PC-9 (cell line): ENCODE measurements around the gene UNC13D. TPM values are rescaled to one million over a fixed set of nuclear protein-coding genes. Genes with fewer than 3 reads are reported as not detected.

Experiments
- BruUV-seq: library from RNA; stranded (reverse); fragments of 400-500 nt; replicated peaks from 2 replicates; lab custom pipeline; 2021; lab: Mats Ljungman, UMichigan
- CTCF ChIA-PET: fragments of 300-600 bp; sonication (Branson Sonifier 250); formaldehyde crosslinking; loops from one replicate; lab custom pipeline; 2022; ENCODE audit warnings: antibody characterized with exemption; lab: Charles Lee
- POLR2A ChIA-PET: fragments of 300-600 bp; sonication (Branson Sonifier 250); formaldehyde crosslinking; loops from one replicate; lab custom pipeline; 2022; ENCODE audit warnings: antibody characterized with exemption; ENCODE audit not compliant: unreplicated experiment; lab: Charles Lee
- DNase-seq, 2 experiments: peaks; one replicate each; pipeline versions ENCODE4 v3.0.0 to v3.0.0-alpha.2; 2015 to 2022; ENCODE audit warnings: mixed read lengths in 1 of 2
- H2AFZ ChIP-seq: fragments of 200-600 bp; sonication (generic); 2 replicates; pipeline ENCODE4 v1.8.1; 2017; ENCODE audit warnings: antibody characterized with exemption
- H3F3A ChIP-seq: fragments of 200-600 bp; sonication (generic); 2 replicates; pipeline ENCODE4 v1.8.1; 2017; ENCODE audit warnings: antibody characterized with exemption, mild to moderate bottlenecking, low read depth; ENCODE audit not compliant: insufficient read depth
- H3K27ac ChIP-seq: fragments of 200-600 bp; sonication (generic); 2 replicates; pipeline ENCODE4 v1.6.1; 2016; ENCODE audit warnings: mixed run types
- H3K27me3 ChIP-seq: fragments of 200-600 bp; sonication (generic); 2 replicates; pipeline ENCODE4 v1.6.1; 2016; ENCODE audit warnings: low read depth, mixed run types; ENCODE audit not compliant: insufficient read depth
- H3K36me3 ChIP-seq: fragments of 200-600 bp; sonication (generic); 2 replicates; pipeline ENCODE4 v1.6.1; 2016; ENCODE audit warnings: low read depth, mixed run types
- H3K4me1 ChIP-seq: fragments of 200-600 bp; sonication (generic); replicated peaks from 2 replicates; pipeline ENCODE4 v1.6.1; 2016; ENCODE audit warnings: mixed run types; ENCODE audit not compliant: insufficient read depth
- H3K4me2 ChIP-seq: fragments of 200-600 bp; sonication (generic); 2 replicates; pipeline ENCODE4 v1.6.1; 2017; ENCODE audit warnings: mixed run types
- H3K4me3 ChIP-seq: fragments of 200-600 bp; sonication (generic); 2 replicates; pipeline ENCODE4 v1.6.1; 2016; ENCODE audit warnings: mixed run types
- H3K79me2 ChIP-seq: fragments of 200-600 bp; sonication (generic); 2 replicates; pipeline ENCODE4 v1.6.1; 2017; ENCODE audit warnings: low read depth, mixed run types
- H3K9me2 ChIP-seq: fragments of 200-600 bp; sonication (generic); 2 replicates; pipeline ENCODE4 v1.8.1; 2017; ENCODE audit warnings: mild to moderate bottlenecking; ENCODE audit not compliant: insufficient read depth
- H3K9me3 ChIP-seq: fragments of 200-600 bp; sonication (generic); 2 replicates; pipeline ENCODE4 v1.8.1; 2016; ENCODE audit warnings: low read depth; ENCODE audit not compliant: insufficient read depth
- H4K20me1 ChIP-seq: fragments of 200-600 bp; sonication (generic); 2 replicates; pipeline ENCODE4 v1.8.1; 2017; ENCODE audit not compliant: insufficient read depth
- EZH2 ChIP-seq: fragments of 200-600 bp; sonication (generic); IDR thresholded peaks from 2 replicates; pipeline ENCODE4 v1.8.0; 2017; ENCODE audit warnings: antibody characterized with exemption, low read depth
- intact Hi-C: fragments of 100-400 bp; cut with micrococcal nuclease; formaldehyde crosslinking; loops from one replicate; pipeline ENCODE4 v1.10.0; 2022; ENCODE audit not compliant: unreplicated experiment
- total RNA-seq: library from RNA; stranded (reverse); gene quantifications from 2 replicates; pipeline ENCODE4 v1.2.3, GENCODE V29; 2021
- TF ChIP-seq, protein P1 (sequence below): fragments of 200-600 bp; sonication (generic); conservative IDR thresholded peaks from 2 replicates; pipeline ENCODE4 v1.6.1; 2017; ENCODE audit warnings: mixed run types, antibody characterized with exemption, mild to moderate bottlenecking, moderate library complexity

The UNC13D gene
- total RNA-seq, 1 experiment from 2014 or later: 94.4 TPM

DNA sequence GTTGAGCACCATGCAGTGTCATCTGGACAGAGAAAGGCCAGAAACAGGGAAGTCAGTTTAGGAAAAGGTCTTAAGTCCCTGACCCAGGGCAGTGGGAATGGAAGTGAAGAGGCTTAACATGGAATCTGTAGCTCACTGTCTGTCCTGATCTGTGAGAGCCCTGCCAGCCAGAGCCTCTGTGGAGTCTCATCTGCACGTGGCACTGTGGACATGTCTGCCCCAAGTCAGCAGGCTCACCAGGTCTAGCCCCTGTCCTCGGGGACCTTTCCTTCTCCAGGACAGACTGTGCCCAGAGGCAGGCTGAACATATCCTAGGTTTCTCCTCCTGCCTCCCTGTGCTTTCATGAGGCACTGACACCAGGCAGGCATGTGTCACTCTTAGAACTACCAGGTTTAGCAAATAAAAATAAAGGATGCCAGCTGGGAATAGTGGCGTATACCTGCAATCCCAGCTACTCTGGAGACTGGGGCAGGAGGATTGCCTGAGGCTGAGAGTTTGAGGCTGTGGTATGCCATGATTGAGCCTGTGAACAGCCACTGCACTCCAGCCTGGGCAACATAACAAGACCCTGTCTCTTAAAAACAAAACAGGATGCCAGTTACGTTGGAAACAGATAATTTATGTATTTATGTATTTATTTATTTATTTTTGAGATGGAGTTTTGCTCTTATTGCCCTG, 37.2 kb downstream of the UNC13D start:
- H3K27ac ChIP-seq: no peak overlapping the region
- H2AFZ ChIP-seq: no peak overlapping the region
- H3K9me3 ChIP-seq: no peaks in the 10 kb centered on the region
- BruUV-seq: no TSS peak
- TF ChIP-seq, protein P1, sequence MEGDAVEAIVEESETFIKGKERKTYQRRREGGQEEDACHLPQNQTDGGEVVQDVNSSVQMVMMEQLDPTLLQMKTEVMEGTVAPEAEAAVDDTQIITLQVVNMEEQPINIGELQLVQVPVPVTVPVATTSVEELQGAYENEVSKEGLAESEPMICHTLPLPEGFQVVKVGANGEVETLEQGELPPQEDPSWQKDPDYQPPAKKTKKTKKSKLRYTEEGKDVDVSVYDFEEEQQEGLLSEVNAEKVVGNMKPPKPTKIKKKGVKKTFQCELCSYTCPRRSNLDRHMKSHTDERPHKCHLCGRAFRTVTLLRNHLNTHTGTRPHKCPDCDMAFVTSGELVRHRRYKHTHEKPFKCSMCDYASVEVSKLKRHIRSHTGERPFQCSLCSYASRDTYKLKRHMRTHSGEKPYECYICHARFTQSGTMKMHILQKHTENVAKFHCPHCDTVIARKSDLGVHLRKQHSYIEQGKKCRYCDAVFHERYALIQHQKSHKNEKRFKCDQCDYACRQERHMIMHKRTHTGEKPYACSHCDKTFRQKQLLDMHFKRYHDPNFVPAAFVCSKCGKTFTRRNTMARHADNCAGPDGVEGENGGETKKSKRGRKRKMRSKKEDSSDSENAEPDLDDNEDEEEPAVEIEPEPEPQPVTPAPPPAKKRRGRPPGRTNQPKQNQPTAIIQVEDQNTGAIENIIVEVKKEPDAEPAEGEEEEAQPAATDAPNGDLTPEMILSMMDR: no peak
- no peak for TF ChIP-seq EZH2
- DNase-seq: no peak
- H4K20me1 ChIP-seq: 0 out of 2 replicates have a peak, but pooled peaks cover 6% of the 10 kb centered on the region
- POLR2A ChIA-PET: no interaction called here
- H3K4me2 ChIP-seq: no peak overlapping the region
- H3K4me3 ChIP-seq: no peak overlapping the region
- H3K79me2 ChIP-seq: no peaks in the 10 kb centered on the region
- H3K4me1 ChIP-seq: no peaks in the 10 kb centered on the region
- H3K9me2 ChIP-seq: no peaks in the 10 kb centered on the region
- intact Hi-C loops: no loop called here
- CTCF ChIA-PET: interaction anchor here (0.5 kb wide), 1 partner anchor 516 kb away, joined by 3 read pairs; no protein-coding TSS in a partner anchor
- peaks cover 4% of the 10 kb centered on the region; the same call in 1 of the 2 replicates for H3F3A ChIP-seq
- no peaks in the 10 kb centered on the region for H3K36me3 ChIP-seq
- H3K27me3 ChIP-seq: no peaks in the 10 kb centered on the region

DNA sequence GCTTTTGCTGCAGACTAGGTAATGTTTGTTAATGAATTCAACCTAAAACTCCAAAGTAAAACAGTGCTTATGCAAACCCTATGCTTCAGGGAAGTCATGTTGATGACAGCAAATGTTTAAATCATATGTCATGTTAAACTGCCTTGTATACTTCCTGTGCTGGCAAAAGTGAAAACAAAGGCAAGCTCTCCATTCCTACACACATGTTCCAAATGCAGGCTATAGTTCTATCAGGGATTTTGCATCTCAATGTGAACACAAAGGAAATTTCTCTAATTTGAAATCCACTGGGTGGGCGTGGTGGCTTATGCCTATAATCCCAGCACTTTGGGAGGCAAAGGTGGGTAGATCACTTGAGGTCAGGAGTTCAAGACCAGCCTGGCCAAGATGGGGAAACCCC, 40.3 kb downstream of the UNC13D start:
- ChIA-PET POLR2A (no interaction called here), CTCF (no interaction called here)
- Histone ChIP-seq H2AFZ (no peak overlapping the region), H3K9me2 (no peaks in the 10 kb centered on the region), H3K27me3 (no peaks in the 10 kb centered on the region), H3K4me1 (no peaks in the 10 kb centered on the region), H3K79me2 (no peaks in the 10 kb centered on the region), H3K36me3 (no peaks in the 10 kb centered on the region), H3K4me3 (no peak overlapping the region), H3K27ac (no peak overlapping the region), H3F3A (peaks cover 4% of the 10 kb centered on the region; the same call in 1 of the 2 replicates), H3K4me2 (no peak overlapping the region), H3K9me3 (no peaks in the 10 kb centered on the region), H4K20me1 (0 out of 2 replicates have a peak, but pooled peaks cover 6% of the 10 kb centered on the region)
- intact Hi-C loops: no loop called here
- no peak for TF ChIP-seq EZH2
- TF ChIP-seq, protein P1: no peak
- no peak for DNase-seq
- no TSS peak for BruUV-seq

DNA sequence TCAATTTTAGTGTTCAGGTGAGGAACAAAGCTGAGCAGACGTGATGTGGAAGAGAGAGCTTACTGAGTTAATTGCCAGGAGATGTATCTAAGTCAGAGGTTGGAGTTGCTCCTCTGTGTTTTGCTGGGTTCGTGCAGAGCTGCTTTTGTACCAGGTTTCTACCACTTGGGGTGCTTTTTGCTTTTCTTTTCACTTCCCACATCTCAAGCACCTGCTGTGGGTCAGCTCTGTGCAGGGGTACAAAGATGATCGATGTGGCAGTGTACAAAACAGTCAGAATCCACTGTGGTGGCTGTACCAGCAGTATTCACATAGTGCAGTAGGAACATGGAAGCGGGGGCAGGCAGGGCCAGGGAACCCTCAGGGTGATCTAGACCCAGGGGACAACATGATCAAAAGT, 44.8 kb downstream of the UNC13D start:
- TF ChIP-seq EZH2: no peak
- TF ChIP-seq, protein P1: no peak
- Histone ChIP-seq H3K27me3 (no peaks in the 10 kb centered on the region), H3K9me3 (no peaks in the 10 kb centered on the region), H3F3A (0 out of 2 replicates have a peak, but pooled peaks cover 3% of the 10 kb centered on the region), H3K27ac (no peak overlapping the region), H2AFZ (no peak overlapping the region), H3K79me2 (peaks cover 15% of the 10 kb centered on the region; the same call in 1 of the 2 replicates), H3K9me2 (no peaks in the 10 kb centered on the region), H4K20me1 (peaks cover 16% of the 10 kb centered on the region), H3K36me3 (peaks cover 15% of the 10 kb centered on the region), H3K4me3 (no peak overlapping the region), H3K4me1 (no peaks in the 10 kb centered on the region), H3K4me2 (no peak overlapping the region)
- ChIA-PET POLR2A (no interaction called here), CTCF (no interaction called here)
- intact Hi-C loops: no loop called here
- no peak for DNase-seq
- no TSS peak for BruUV-seq
